HCT116 (cell line): ENCODE results near the gene ZNF26. TPM values are rescaled to one million over a fixed set of nuclear protein-coding genes. Genes with fewer than 3 reads are reported as not detected.

Source experiments
- ATAC-seq: fragments of 200-7000 bp; cut with Tn5 transposase; 2 replicates; pipeline ENCODE4 v1.9.1; 2020; ENCODE audit warnings: mild to moderate bottlenecking, moderate library complexity
- BruUV-seq: library from RNA; stranded (reverse); fragments of 400-500 nt; replicated peaks from 2 replicates; lab custom pipeline; 2021; lab: Mats Ljungman, UMichigan
- CTCF ChIA-PET: fragments of 300-600 bp; sonication (Branson Sonifier 250); formaldehyde crosslinking; loops from one replicate; lab custom pipeline; 2021; ENCODE audit warnings: antibody characterized with exemption; lab: Charles Lee
- POLR2A ChIA-PET: fragments of 300-600, 350-600 bp; sonication (Branson Sonifier 250); formaldehyde crosslinking; loops from one replicate; lab custom pipeline; 2021; ENCODE audit warnings: antibody characterized with exemption; lab: Charles Lee
- RAD21 ChIA-PET, 2 experiments: fragments of 300-600 bp; sonication (Branson Sonifier 250); formaldehyde crosslinking; loops; one replicate each; lab custom pipeline; 2023; ENCODE audit warnings: low total read pairs in 2 of 2; ENCODE audit not compliant: uncharacterized antibody in 2 of 2, unreplicated experiment in 2 of 2, low non-redundant PET in 1 of 2; lab: Charles Lee
- DNase-seq: peaks from one replicate; pipeline ENCODE4 v3.0.0-alpha.2; 2010; ENCODE audit warnings: low read depth, low spot score
- H2AFZ ChIP-seq: fragments of 200-600 bp; shearing (Covaris generic), sonication (generic); 2 replicates; pipeline ENCODE4 v1.6.1; 2017; ENCODE audit warnings: low read depth, mixed run types, mixed read lengths, antibody characterized with exemption, low read length; ENCODE audit not compliant: poor library complexity, severe bottlenecking
- H3K27ac ChIP-seq: 2 replicates; pipeline ENCODE4 v1.5.1; 2012; ENCODE audit warnings: low read depth, low read length
- H3K27me3 ChIP-seq: fragments of 200-600 bp; sonication (generic); 2 replicates; pipeline ENCODE4 v1.6.1; 2016; ENCODE audit warnings: mixed run types, low read length, mixed read lengths; ENCODE audit not compliant: insufficient read depth
- H3K36me3 ChIP-seq, 2 experiments: fragments of 200-500 bp in 1 of 2; fragments of 200-600 bp in 1 of 2; sonication (Bioruptor generic) in 1 of 2; sonication (generic) in 1 of 2; 2 replicates each; pipeline versions ENCODE4 v1.5.1 to v1.6.1; 2014 to 2016; ENCODE audit warnings: low read length in 2 of 2, inconsistent platforms in 1 of 2, mixed read lengths in 1 of 2, mixed run types in 1 of 2; ENCODE audit not compliant: insufficient read depth in 2 of 2, control insufficient read depth in 1 of 2
- H3K4me1 ChIP-seq, 2 experiments: fragments of 200-600 bp in 1 of 2; sonication (generic) in 1 of 2; 2 replicates each; pipeline versions ENCODE4 v1.5.1 to v1.6.1; 2012 to 2017; ENCODE audit warnings: low read length in 2 of 2, inconsistent platforms in 1 of 2, mild to moderate bottlenecking in 1 of 2, mixed read lengths in 1 of 2, mixed run types in 1 of 2, moderate library complexity in 1 of 2; ENCODE audit not compliant: insufficient read depth in 2 of 2, control insufficient read depth in 1 of 2
- H3K4me2 ChIP-seq: fragments of 200-600 bp; sonication (generic); 2 replicates; pipeline ENCODE4 v1.6.1; 2017; ENCODE audit warnings: mixed run types, low read length, mixed read lengths
- H3K4me3 ChIP-seq, 2 experiments: fragments of 200-600 bp in 1 of 2; sonication (generic) in 1 of 2; replicated peaks in 1 of 2; 2 replicates each; pipeline ENCODE4 v1.5.1; 2011 to 2016; ENCODE audit warnings: low read length in 2 of 2, control low read depth in 1 of 2, low read depth in 1 of 2, mild to moderate bottlenecking in 1 of 2, mixed read lengths in 1 of 2, mixed run types in 1 of 2
- H3K79me2 ChIP-seq: fragments of 200-600 bp; sonication (generic); 2 replicates; pipeline ENCODE4 v1.6.1; 2017; ENCODE audit warnings: mild to moderate bottlenecking, mixed run types, low read length, moderate library complexity, mixed read lengths; ENCODE audit not compliant: insufficient read depth
- H3K9ac ChIP-seq: fragments of 200-600 bp; sonication (generic); 2 replicates; pipeline ENCODE4 v1.6.1; 2016; ENCODE audit warnings: low read length, mixed read lengths
- H3K9me2 ChIP-seq: fragments of 200-600 bp; sonication (generic), shearing (Covaris generic); 2 replicates; pipeline ENCODE4 v1.6.1; 2017; ENCODE audit warnings: mixed run types, mild to moderate bottlenecking, moderate library complexity; ENCODE audit not compliant: insufficient read depth
- H3K9me3 ChIP-seq, 2 experiments: fragments of 200-500 bp in 1 of 2; fragments of 200-600 bp in 1 of 2; sonication (Bioruptor generic) in 1 of 2; sonication (generic) in 1 of 2; 2 replicates each; pipeline ENCODE4 v1.6.1; 2014 to 2017; ENCODE audit warnings: low read length in 2 of 2, mixed read lengths in 2 of 2, inconsistent platforms in 1 of 2, low read depth in 1 of 2, mild to moderate bottlenecking in 1 of 2, mixed run types in 1 of 2, moderate library complexity in 1 of 2; ENCODE audit not compliant: control insufficient read depth in 1 of 2, insufficient read depth in 1 of 2
- H4K20me1 ChIP-seq: fragments of 200-600 bp; sonication (generic), shearing (Covaris generic); 2 replicates; pipeline ENCODE4 v1.6.1; 2017; ENCODE audit warnings: mixed run types, mild to moderate bottlenecking, moderate library complexity; ENCODE audit not compliant: insufficient read depth
- CBX3 ChIP-seq: IDR thresholded peaks from 2 replicates; pipeline ENCODE4 v1.6.1; 2012; ENCODE audit warnings: low read depth
- CEBPB ChIP-seq: IDR thresholded peaks from 2 replicates; pipeline ENCODE4 v1.6.1; 2012; ENCODE audit warnings: low read depth
- EGR1 ChIP-seq: IDR thresholded peaks from 2 replicates; pipeline ENCODE4 v1.6.1; 2012; ENCODE audit warnings: low read depth
- ELF1 ChIP-seq: IDR thresholded peaks from 2 replicates; pipeline ENCODE4 v1.6.1; 2012; ENCODE audit warnings: low read depth, borderline replicate concordance
- EZH2 ChIP-seq: fragments of 200-600 bp; sonication (generic); IDR thresholded peaks from 2 replicates; pipeline ENCODE4 v1.6.1; 2017; ENCODE audit warnings: antibody characterized with exemption, mixed run types
- EZH2phosphoT487 ChIP-seq: fragments of 200-600 bp; IDR thresholded peaks from 2 replicates; pipeline ENCODE4 v1.6.1; 2018; ENCODE audit warnings: antibody characterized with exemption, borderline replicate concordance
- FOSL1 ChIP-seq: IDR thresholded peaks from 2 replicates; pipeline ENCODE4 v1.6.1; 2012; ENCODE audit warnings: low read depth
- POLR2AphosphoS5 ChIP-seq: IDR thresholded peaks from 2 replicates; pipeline ENCODE4 v1.6.1; 2011; ENCODE audit warnings: mild to moderate bottlenecking, low read depth, low read length, moderate library complexity
- RAD21 ChIP-seq: IDR thresholded peaks from 2 replicates; pipeline ENCODE4 v1.6.1; 2012; ENCODE audit warnings: low read depth, mild to moderate bottlenecking
- REST ChIP-seq: IDR thresholded peaks from 2 replicates; pipeline ENCODE4 v1.6.1; 2012; ENCODE audit warnings: low read depth
- SIN3A ChIP-seq: IDR thresholded peaks from 2 replicates; pipeline ENCODE4 v1.6.1; 2012; ENCODE audit warnings: low read depth
- SP1 ChIP-seq: IDR thresholded peaks from 2 replicates; pipeline ENCODE4 v1.6.1; 2012; ENCODE audit warnings: low read depth
- SRF ChIP-seq: IDR thresholded peaks from 2 replicates; pipeline ENCODE4 v1.6.1; 2012; ENCODE audit warnings: low read depth
- TCF7L2 ChIP-seq: IDR thresholded peaks from 2 replicates; pipeline ENCODE4 v1.7.0; 2011; ENCODE audit warnings: borderline replicate concordance, inconsistent platforms; ENCODE audit not compliant: insufficient read depth, insufficient read length; ENCODE audit errors: extremely low read depth
- YY1 ChIP-seq: IDR thresholded peaks from 2 replicates; pipeline ENCODE4 v1.6.1; 2011; ENCODE audit warnings: low read length, low read depth, moderate library complexity, mild to moderate bottlenecking; ENCODE audit not compliant: insufficient replicate concordance; ENCODE audit errors: extremely low read depth
- ZNF274 ChIP-seq: fragments of 200-500 bp; sonication (Bioruptor generic); IDR thresholded peaks from 2 replicates; pipeline ENCODE4 v1.6.1; 2014; ENCODE audit warnings: mild to moderate bottlenecking, low read depth, low read length, inconsistent platforms
- intact Hi-C: fragments of 100-400 bp; cut with micrococcal nuclease; formaldehyde crosslinking; loops from 2 replicates; pipeline ENCODE4 v1.10.0; 2022
- total RNA-seq: library from RNA; stranded (reverse); gene quantifications from one replicate; pipeline ENCODE4 v1.2.1, GENCODE V29; 2021; ENCODE audit not compliant: unreplicated experiment
- TF ChIP-seq, protein P1 (sequence below): IDR thresholded peaks from 2 replicates; pipeline ENCODE4 v1.6.1; 2012
- TF ChIP-seq, protein P2 (sequence below): IDR thresholded peaks from 2 replicates; pipeline ENCODE4 v1.6.1; 2012

The ZNF26 gene
- total RNA-seq, 1 experiment from 2014 or later = 4.4 TPM

GRCh38 chr12:132950844-132951535 is 35.2 kb upstream of the ZNF26 start:
- POLR2A ChIA-PET = no interaction called here
- RAD21 ChIA-PET = no interaction called here
- no peak for ATAC-seq
- no peaks in the 10 kb centered on the region for H3K36me3 ChIP-seq
- no peak overlapping the region for H3K4me2 ChIP-seq
- CTCF ChIA-PET = no interaction called here
- BruUV-seq = no TSS peak
- peaks cover 12 to 20% of the 10 kb centered on the region in 2 experiments; a peak in 2 of 4 replicates for H3K9me3 ChIP-seq
- H3K4me1 ChIP-seq = no peaks in the 10 kb centered on the region
- H3K79me2 ChIP-seq = no peaks in the 10 kb centered on the region
- H2AFZ ChIP-seq = no peak overlapping the region
- TF ChIP-seq EGR1 (no peak), YY1 (no peak), SIN3A (no peak), ELF1 (no peak), REST (no peak), RAD21 (no peak), CBX3 (no peak), SRF (no peak), POLR2AphosphoS5 (no peak), ZNF274 (no peak), EZH2 (no peak), EZH2phosphoT487 (no peak), FOSL1 (no peak), TCF7L2 (no peak), SP1 (no peak), CEBPB (no peak)
- TF ChIP-seq, protein P1, sequence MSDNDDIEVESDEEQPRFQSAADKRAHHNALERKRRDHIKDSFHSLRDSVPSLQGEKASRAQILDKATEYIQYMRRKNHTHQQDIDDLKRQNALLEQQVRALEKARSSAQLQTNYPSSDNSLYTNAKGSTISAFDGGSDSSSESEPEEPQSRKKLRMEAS = no peak
- TF ChIP-seq, protein P2, sequence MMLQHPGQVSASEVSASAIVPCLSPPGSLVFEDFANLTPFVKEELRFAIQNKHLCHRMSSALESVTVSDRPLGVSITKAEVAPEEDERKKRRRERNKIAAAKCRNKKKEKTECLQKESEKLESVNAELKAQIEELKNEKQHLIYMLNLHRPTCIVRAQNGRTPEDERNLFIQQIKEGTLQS = no peak
- H4K20me1 ChIP-seq = no peaks in the 10 kb centered on the region
- H3K27me3 ChIP-seq = no peaks in the 10 kb centered on the region
- no peak for DNase-seq
- intact Hi-C loops = no loop called here
- no peak overlapping the region for H3K27ac ChIP-seq
- H3K9me2 ChIP-seq = no peaks in the 10 kb centered on the region
- H3K9ac ChIP-seq = no peak overlapping the region
- no peak overlapping the region for H3K4me3 ChIP-seq
